GM18861 (cell line): ENCODE results near the gene AGRN.
"Not testable (repeated sequence)": the region's sequence is repeated elsewhere in the genome, so short reads cannot be mapped to it uniquely, and the experiment has no call there.

Experiments
- ATAC-seq: cut with Tn5 transposase; IDR thresholded peaks from one replicate; pipeline ENCODE4 v1.9.1; 2021; ENCODE audit not compliant: unreplicated experiment

Gene AGRN

DNA sequence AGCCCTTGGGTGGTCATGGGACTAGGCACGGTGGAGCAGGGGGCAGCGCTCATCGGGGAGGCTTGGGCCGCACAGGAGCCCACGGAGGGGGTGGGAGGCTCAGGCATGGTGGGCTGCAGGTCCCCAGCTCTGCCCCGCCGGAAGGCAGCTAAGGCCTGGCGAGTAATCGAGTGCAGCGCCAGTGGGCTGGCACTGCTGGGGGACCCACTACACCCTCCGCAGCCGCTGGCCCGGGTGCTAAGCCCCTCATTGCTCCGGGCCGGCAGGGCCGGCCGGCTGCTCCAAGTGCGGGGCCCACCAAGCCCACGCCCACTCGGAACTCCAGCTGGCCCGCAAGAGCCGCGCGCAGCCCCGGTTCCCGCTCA is 1.6 kb upstream of the AGRN start:
- not testable (repeated sequence) for ATAC-seq

DNA sequence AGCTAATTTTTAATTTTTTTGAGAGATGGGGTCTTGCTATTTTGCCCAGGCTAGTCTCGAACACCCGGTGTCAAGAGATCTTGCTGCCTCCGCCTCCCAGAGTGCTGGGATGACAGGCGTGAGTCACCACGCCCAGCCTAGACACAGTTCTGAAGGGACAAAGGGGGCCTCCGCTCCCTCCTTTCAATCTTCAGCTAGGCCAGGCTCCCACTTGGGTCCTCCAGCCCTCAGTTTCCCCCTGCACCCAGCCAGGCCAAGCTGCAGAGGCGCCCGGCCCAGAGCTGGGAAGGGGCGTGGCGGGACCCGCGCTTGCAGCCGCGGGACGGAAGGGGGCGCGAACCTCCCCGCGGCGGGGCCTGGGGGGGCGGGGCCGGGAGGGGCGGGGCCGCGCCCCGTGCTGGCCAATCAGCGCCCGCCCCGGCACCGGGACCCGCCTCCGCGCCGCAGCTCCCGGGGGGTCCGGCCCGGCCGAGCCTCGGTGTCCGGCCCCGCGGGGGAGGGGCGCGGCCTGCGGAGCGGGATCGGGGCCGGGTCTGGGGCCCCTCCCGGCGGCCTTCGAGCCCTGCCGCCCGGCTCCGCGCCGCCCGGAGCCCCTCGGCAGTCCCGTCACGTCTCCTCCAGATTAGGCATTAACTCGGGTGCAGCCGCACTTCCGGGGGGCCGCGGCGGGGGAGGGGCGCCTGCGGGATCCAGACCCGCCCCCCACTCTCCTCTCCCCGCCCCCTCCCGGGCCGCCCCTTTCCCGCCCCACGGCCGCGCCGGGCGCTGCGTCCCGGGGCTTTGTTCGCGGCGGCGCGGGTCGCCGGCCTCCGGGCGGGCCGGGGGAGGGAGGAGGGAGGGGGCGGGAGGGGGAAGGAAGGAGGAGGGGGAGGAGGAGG is 559 bp upstream of the AGRN start:
- ATAC-seq, result peak; percentile 48

DNA sequence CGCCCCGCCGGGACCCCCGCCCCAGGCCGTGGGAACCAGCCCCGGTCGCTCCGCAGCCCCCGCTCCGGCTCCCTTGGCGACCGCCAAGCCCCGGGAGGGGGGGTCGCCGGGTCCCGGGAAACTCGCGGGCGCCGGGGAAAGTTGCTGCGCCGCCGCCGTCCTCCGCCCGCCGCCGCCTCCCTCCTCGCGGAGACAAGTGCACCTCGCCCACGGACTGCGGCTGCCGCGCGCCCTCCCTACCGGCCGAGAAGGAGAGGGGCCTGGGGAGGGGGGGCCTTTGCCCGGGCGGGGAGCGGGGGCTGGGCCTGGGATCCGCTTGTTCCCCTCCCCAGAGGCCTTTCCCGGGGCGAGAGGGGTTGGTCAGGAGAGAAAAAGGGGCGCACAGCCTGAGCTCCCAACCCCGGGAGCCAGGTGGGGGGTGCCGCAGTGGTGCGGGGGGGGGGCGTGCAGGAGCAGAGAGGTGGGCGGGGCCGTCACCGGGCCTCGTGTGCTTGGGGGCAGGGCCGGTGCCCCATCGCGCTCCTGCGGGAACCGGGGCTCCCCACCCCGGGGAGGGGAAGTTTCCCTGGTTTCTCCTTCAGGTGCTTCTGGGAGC is 592 bp downstream of the AGRN start:
- peak; percentile 8 for ATAC-seq

DNA sequence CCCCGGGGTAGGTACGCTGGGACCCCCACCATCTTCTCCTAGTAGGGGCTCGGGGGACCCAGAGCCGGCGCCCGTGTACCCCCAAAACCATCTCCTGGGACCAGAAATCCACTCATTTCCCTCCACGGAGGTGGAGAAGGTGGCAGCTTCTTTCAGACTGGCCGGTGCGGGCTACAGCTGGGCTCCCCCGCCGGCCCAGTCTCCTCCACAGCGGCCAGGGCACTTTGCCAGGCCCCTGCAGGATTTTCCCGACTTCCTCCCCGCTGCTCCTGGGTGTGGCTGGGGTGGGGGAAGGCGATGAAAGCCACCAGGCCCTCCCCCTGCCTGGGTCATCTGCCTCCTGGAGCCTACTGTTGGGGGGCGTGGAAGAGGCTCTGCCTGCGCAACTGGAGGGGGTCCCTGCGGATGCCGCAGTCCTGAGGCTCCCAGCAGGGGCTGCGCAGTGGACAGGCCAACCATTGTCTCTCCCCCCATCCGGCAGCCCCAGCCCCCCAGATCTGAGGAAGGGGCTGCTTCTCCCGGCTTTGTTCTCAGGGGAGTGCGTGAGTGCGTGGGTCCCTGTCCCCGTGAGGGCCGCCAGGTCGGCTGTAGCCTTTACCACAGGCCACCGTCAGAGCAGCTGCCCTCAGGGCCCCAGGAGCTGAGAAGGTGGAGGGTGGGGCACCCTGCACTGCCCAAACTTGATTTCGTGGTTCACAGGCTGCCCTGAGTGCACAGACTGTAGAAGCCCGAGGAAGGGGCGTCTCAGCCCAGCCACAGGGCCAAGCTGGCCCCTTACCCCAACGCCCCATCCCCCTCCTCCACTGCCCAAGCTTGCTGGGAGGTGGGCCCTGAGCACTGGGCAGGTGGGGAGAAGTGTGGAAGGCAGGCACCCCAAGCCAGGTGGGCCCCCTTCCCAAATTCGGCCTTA is 1.3 kb downstream of the AGRN start:
- ATAC-seq, result no peak

DNA sequence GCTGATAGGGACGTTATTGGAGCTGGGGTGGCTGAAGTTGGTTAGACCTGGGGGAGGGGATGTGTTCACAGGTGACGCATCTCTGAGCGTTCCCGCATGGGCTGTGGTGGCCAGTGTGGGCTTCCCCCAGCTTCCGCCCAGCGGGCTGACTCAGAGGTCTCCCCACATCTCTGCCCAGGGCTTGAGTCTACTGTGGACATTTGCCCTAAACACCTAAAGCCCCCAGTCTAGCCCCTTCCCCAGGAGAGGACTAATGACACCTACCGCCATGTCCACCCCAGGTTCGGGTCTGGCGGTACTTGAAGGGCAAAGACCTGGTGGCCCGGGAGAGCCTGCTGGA is 2.0 kb downstream of the AGRN start:
- ATAC-seq, result no peak

DNA sequence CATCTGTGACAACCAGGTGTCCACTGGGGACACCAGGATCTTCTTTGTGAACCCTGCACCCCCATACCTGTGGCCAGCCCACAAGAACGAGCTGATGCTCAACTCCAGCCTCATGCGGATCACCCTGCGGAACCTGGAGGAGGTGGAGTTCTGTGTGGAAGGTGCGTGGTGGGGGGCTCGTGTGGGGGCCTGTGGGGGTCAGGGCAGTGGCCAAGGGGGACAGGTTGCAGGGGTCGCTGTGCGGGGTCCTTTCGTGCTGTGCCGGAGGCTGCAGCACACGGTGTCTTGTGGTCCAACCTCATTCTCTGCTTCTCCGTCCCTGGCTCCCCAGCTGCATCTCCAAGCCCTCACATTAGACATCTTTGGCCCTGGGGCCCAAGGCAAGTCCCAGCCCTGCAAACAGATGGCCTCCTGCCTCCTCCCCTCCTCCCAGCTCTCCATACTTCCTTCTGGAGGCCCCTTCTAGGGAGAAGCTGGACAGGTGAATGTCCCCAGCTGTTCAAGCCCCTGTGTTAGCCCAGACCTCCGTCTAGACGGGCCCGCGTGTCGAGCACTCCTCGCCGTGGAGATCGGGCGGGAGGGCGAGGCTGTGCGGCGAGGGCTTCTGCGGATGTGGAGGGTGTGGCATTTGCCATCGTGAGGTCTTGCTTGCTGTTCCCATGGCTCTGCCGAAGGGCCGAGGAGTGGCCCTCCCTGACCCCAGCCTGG is 2.5 kb downstream of the AGRN start:
- no peak for ATAC-seq

DNA sequence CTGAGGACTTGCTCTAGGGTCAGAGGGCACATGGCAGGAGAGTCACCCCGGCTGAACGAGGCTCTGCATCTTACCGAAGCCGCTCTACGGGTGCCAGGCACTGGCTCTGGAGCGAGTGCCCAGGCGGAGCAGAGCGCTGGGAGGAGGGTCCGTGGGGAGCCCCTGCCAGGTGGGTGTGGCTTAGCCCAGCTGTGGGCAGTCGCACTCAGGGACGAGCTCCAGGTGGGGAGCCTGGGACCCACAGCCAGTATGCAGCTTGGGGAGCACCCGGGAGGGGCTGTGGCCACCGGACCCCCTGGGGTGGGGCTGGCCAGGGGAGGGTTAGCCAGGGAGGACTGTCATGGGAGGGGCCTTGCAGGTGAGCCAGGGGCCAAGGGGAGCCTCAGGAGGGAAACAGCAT is 3.8 kb downstream of the AGRN start:
- no peak for ATAC-seq

DNA sequence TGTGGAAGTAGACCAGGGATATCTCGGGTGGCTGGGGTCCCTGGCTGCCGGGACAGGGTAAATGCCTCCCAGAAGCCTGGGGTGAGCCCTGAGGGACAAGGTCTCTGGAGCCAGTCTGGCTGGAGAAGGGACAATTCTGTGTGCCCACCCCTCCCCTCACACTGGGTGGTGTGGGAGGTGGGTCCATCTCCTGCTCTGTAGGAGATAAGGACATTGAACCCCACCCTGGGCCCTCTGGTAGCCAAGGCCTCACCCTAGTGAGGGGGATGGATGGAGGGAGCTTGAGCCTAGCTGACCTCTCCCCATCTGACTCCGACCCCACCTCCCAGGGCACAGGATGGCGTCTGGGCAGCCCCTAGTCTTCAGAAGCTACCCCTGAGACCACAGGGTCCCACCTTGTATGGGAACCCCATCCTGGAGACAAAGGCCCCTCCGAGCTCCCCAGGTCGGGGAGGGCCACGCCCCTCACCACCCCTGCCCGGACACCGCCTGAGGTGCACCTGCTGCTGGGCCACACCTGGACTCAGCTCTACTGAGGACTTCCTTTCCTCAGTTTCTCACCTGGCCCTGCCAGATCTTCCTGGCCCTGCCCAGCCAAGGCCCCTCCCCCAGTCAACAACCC is 4.3 kb downstream of the AGRN start:
- ATAC-seq, result no peak

DNA sequence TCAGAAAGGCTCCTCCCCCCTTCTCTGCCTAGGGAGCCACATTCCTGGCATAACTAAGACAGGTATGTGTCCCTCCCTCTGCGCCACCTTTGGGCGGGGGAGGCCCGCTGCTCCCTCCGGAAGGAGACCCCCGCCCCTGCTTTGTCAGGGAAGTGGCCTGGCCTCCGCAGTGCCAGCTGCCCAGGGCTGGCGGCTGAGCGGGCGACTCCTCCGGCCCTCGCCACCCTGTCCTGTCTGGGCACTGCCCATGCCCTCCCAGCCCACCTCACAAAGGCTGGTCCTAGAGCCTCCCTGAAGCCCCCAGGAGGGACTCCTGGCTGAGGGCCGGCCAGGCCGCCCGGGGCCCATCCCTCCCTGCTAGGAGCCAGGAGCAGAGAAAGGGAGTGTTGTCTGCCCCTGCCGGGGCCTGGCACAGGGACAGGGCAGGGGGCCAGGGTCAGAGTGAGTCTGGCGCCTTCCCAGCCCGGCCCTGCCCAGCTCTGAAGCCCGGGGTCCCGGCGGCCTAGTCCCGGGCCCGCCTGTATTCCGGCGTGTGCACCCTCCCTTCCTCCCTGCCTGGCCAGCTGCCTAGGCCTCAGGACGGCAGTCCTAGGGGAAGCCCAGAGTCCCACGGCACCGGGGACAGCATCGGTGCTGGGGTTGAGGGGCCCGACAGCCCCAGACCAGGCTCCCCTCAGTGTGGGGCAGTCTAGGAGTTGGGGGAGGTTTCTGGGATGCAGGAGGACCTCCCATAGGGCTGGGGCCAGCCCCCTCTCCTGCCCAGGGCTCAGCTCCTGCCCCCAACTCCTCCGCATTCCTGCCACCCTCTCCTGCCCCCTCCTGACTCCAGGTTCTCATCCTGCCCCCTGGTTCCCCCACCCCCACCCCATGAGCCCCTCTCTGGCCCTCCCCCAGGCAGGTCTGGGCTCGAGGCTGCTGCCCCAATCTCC is 5.1 kb downstream of the AGRN start:
- no peak for ATAC-seq

DNA sequence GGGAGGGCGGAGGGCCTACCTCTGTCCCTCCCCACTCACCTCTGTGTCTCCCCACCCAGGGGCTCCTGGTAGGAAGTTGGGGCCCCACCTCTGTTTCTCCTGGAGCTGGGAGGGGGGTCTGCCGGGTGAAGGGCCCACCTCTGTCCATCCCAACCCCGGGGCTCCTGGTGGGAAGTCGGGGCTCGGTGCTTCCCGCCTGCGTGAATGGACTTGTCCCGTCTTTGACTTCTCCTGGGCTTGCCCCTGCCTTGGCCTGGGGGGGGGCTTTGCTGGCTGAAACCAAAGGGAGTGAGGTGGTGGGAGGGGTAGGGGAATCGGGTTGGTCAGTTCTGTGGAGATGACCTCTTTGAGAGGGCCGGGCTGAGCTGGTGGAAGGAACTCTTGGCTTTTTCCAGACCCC is 5.8 kb downstream of the AGRN start:
- ATAC-seq, result no peak

DNA sequence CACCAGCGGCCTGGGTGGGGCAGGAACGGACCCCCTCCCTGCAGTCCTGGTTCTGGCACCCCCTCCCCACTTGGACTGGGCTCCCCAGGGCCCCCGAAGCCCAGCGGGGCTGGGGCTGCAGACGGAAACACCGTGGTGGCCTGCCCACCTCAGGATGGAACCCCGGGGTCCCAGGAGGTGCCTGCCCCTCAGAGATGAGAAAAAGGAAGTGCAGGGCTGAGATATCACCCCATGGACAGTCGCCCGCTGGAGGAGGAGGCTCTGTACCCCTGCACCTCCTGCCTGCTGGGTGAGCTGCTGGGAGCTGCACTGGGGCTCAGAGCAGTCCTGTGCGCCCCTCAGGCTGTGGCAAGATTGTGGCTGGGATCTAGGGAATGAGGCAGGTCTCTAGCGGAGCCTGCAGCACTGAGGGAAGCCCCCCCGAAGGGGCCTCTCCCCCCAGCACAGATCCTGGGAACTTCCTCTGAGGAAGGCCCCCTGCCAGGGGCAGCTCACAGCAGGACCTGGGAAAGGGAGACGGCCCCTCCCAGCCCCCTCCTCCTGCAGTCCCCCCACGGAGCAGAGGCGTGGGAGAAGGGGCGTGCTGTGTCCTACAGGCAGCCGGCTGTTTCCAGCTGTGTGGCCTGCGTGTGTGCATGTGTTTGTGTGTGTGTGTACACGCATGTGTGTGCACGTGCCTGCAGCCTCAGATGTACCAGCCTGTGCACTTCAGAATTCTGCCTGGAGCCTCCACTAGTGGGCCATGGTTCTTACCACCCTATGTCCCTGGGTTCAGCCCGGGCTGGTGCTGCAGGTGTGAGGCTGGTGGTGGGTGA is 6.9 kb downstream of the AGRN start:
- no peak for ATAC-seq

DNA sequence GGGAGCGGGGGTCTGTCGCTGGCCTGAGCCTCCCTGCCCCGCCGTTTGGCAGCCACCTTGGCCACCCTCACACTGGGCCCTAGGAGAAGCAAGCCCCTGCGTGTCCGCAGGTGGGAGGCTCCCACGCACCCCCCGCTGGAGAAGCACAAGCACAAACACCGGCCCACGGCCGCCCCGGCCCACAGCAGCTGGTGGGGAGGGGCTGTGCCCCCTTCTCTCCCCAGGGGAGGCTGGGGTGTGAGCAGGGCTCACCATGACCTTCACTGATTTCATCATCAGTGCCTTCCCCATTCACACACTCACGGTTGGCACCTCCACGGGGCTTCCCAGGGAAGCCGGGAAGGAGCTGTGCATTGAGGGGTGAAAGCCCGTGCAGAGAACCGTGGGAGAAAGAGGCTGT is 7.9 kb downstream of the AGRN start:
- no peak for ATAC-seq

DNA sequence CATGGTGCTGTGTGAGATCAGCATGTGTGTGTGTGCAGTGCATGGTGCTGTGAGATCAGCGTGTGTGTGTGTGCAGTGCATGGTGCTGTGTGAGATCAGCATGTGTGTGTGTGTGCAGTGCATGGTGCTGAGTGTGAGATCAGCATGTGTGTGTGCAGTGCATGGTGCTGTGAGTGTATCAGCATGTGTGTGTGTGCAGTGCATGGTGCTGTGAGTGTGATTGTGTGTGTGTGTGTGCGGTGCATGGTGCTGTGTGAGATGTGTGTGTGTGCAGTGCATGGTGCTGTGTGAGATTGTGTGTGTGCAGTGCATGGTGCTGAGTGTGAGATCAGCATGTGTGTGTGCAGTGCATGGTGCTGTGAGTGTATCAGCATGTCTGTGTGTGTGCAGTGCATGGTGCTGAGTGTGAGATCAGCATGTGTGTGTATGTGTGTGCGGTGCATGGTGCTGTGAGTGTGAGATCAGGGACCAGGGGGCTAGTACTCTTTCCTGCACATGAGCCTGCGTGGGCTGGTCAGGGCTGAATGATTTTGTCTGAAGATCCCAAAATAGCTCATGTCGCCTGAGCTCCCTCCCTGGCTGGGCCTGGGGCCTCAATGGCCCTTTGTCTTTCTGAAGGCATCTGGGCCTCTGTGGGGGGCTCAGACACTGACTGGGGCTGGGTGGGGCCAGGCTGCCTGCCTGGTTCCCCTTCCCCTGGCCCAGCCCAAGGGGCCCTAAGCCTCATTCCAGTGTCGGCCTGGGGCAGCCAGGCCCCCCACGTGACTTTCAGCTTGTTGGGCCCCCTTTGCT is 11.1 kb downstream of the AGRN start:
- not testable (repeated sequence) for ATAC-seq

DNA sequence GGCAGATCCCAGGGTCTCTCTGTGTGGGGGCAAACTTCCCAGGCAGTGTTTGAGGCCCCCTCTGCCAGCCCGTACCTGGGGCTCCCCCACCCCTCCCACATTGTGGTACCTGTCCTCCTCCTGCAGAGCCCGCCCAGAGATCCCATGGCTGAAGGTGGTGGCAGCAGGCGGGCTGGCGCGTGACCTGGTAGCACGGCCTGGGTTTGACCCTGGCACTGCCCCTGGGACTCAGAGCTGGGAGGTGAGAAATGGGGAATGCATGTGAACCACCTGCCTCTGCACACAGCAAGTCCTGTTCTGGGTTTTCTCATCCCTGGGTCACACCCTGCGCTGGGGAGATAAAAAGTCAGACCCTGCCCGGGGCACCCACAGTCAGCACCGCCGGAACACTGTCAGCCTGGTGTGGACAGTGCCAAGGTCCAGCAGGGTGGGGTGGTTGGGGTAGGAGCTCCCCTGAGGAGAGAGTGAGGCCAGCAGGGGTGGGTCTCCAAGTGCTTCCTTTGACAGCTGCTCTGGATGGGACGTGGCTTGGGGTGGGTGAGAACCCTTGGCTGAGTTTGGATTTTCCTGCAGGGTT is 11.8 kb downstream of the AGRN start:
- no peak for ATAC-seq

DNA sequence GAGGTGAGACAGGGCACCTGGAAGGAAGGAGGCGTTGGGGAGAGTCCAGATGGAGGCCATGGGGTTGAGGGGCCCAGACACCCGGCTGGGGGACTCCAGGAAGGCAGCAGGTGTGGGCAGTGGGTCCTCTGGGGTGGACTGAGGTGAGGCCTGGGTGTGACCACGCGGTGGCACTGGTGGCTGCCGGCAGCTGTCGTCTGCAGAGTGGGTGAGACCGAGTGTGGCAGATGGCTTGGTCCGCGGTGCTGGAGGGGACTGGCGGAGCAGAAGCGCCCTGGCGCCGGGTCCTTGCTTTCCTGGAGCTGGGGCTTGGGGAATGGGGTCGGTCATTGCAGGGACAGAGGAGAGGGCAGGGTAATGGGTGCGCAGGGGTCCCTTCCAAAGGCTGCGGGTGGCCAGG is 12.5 kb downstream of the AGRN start:
- ATAC-seq, result no peak

DNA sequence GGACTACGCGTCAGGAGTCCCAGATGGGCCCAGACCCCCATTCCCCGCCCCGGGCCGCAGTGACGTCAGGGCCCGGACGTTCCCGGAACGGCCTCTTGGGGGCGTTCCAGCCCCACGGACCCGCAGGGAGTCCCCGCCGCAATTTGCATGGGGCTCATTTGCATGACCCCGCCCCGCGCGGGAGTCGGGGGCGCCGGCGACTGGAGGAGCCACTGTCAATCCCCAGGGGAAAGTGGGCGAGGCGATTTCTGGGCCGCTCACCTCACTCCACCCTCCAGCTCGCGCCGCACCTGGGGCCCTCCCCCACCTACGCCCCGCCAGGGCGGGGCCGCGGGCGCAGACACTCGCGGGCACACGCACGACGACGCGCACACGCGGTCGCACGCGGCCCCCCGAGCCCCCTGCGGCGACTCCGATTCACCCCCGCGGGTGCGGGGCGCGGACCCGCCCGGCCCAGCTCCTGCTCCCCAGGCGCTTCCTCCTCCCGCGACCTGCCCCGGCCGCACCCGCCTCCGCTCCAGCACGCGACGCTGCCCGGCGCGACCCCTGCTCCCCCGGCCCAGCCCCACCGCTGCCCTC is 13.2 kb downstream of the AGRN start:
- ATAC-seq, result peak; percentile 81

DNA sequence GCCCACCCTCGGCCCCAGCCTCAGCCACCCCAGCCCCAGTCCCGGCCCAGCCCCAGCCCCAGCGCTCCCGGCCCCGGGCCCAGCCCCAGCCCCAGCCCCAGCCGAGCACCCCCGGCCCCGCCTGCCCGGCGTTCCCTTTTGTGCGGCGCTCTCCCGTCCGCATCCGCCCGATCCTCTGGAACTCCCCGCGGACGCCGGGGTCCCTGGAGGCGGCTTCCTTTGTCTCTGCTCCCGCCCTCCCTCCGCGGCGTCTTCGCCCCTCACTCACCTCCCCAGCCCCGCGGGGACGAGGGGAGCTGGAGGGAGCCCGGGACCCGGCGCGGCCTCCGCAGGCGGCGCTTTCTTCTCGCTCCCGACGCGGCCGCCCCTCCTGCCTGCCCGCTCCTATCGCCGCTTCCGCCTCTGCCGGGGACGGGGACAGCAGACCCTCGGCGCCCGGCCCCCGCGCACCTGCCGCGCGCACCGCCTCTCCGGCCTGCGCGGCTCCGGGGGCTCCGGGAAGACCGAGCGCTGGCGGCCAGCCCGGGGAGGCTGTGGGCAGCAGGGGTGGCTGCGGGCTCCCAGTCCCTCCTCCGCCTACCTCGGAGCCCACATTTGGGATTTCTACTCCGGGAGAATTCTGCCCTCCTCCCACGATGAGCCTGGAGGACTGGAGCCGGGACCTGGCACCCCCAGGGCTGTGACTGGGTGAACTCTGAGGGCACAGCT is 14.0 kb downstream of the AGRN start:
- no peak for ATAC-seq
